DMS 273 (cell line): ENCODE measurements around the gene CD44.
"Not testable (repeated sequence)": the region's sequence is repeated elsewhere in the genome, so short reads cannot be mapped to it uniquely, and the experiment has no call there.

ENCODE experiments used
- DNase-seq: peaks from one replicate; lab custom pipeline; 2025; ENCODE audit not compliant: unreplicated experiment; lab: John Stamatoyannopoulos, UW

The CD44 gene

GRCh38 chr11:35138943-35139721 lies at the start of gene CD44:
Gene CD44, plus strand, starts transcription at chr11:35139171. Its CDS starts 133 bp downstream, at chr11:35139304.
- peak; percentile 65 for DNase-seq

GRCh38 chr11:35089666-35090065 lies 49.3 kb upstream of the CD44 start:
- no peak for DNase-seq

- DNase-seq: no peak
Measured at GRCh38 chr11:35090125-35090524, 48.8 kb upstream of the CD44 start.

GRCh38 chr11:35090991-35091390 lies 48.0 kb upstream of the CD44 start:
- DNase-seq: not testable (repeated sequence)

GRCh38 chr11:35096723-35097122 lies 42.2 kb upstream of the CD44 start:
- no peak for DNase-seq

- DNase-seq: no peak
Measured at GRCh38 chr11:35097814-35098455, 41.0 kb upstream of the CD44 start.

GRCh38 chr11:35098855-35099254 lies 40.1 kb upstream of the CD44 start:
- no peak for DNase-seq

- DNase-seq: no peak
Measured at GRCh38 chr11:35099278-35100012, 39.5 kb upstream of the CD44 start.

- DNase-seq: no peak
Measured at GRCh38 chr11:35100013-35100383, 39.0 kb upstream of the CD44 start.

GRCh38 chr11:35101223-35101622 lies 37.7 kb upstream of the CD44 start:
- no peak for DNase-seq

- DNase-seq: no peak
Measured at GRCh38 chr11:35102267-35102666, 36.7 kb upstream of the CD44 start.

- DNase-seq: peak; percentile 35
Measured at GRCh38 chr11:35103366-35104208, 35.4 kb upstream of the CD44 start.

- DNase-seq: no peak
Measured at GRCh38 chr11:35104655-35105054, 34.3 kb upstream of the CD44 start.

- no peak for DNase-seq
Measured at GRCh38 chr11:35105319-35106079, 33.5 kb upstream of the CD44 start.

- DNase-seq: no peak
Measured at GRCh38 chr11:35106595-35106994, 32.4 kb upstream of the CD44 start.

- DNase-seq: no peak
Measured at GRCh38 chr11:35107861-35108260, 31.1 kb upstream of the CD44 start.

- DNase-seq: not testable (repeated sequence)
Measured at GRCh38 chr11:35108336-35108735, 30.6 kb upstream of the CD44 start.

- no peak for DNase-seq
Measured at GRCh38 chr11:35109041-35109440, 29.9 kb upstream of the CD44 start.

GRCh38 chr11:35109827-35110226 lies 29.1 kb upstream of the CD44 start:
- DNase-seq: no peak
